Activated CD4-positive, alpha-beta T cell treated with anti-CD3 and anti-CD28 coated beads, Interleukin-2, amount 10 ng/mL, durations not matched to agents 7 days and 5 days (primary cell): ENCODE data around the gene CCDC191. TPM values are rescaled to one million over a fixed set of nuclear protein-coding genes. Genes with fewer than 3 reads are reported as not detected.

Experiments used
- CTCF ChIA-PET: fragments of 350-600 bp; sonication (Branson Sonifier 250); formaldehyde crosslinking; loops from one replicate; lab custom pipeline; 2021; ENCODE audit warnings: antibody characterized with exemption; lab: Charles Lee
- POLR2A ChIA-PET: fragments of 350-600 bp; sonication (Branson Sonifier 250); formaldehyde crosslinking; loops from one replicate; lab custom pipeline; 2021; ENCODE audit warnings: antibody characterized with exemption; lab: Charles Lee
- DNase-seq: peaks from one replicate; pipeline ENCODE4 v3.0.0-alpha.2; 2020
- H3K27ac Mint-ChIP-seq: one replicate; pipeline ENCODE4 v1.8.0; 2021; ENCODE audit warnings: mild to moderate bottlenecking, moderate library complexity, mixed read lengths
- H3K27me3 Mint-ChIP-seq: one replicate; pipeline ENCODE4 v1.8.0; 2021; ENCODE audit warnings: mixed read lengths
- H3K36me3 Mint-ChIP-seq: one replicate; pipeline ENCODE4 v1.8.0; 2021; ENCODE audit warnings: low read depth, mixed read lengths
- H3K4me1 Mint-ChIP-seq: one replicate; pipeline ENCODE4 v1.8.0; 2021; ENCODE audit warnings: mixed read lengths
- H3K4me3 Mint-ChIP-seq: one replicate; pipeline ENCODE4 v1.8.0; 2021; ENCODE audit warnings: mild to moderate bottlenecking, moderate library complexity, mixed read lengths
- H3K9me3 Mint-ChIP-seq: one replicate; pipeline ENCODE4 v1.8.0; 2021; ENCODE audit warnings: mixed read lengths
- total RNA-seq, 2 experiments: library from RNA; stranded (reverse); gene quantifications; one replicate each; pipeline ENCODE4 v1.2.3, GENCODE V29; 2021

Gene CCDC191
- total RNA-seq, 2 experiments from 2014 or later, result 2.9 to 3.2 TPM

- peaks cover 49% of the 10 kb centered on the region for H3K27me3 Mint-ChIP-seq
- no peak for DNase-seq
- H3K27ac Mint-ChIP-seq, result no peak overlapping the region
- no peaks in the 10 kb centered on the region for H3K36me3 Mint-ChIP-seq
- no peaks in the 10 kb centered on the region for H3K9me3 Mint-ChIP-seq
- H3K4me1 Mint-ChIP-seq, result peaks cover 14% of the 10 kb centered on the region
- H3K4me3 Mint-ChIP-seq, result peak overlapping the region; percentile 78
- CTCF ChIA-PET, result no interaction called here
- POLR2A ChIA-PET, result no interaction called here
These were observed 109.5 kb downstream of the CCDC191 start for GRCh38 chr3:113946831-113947230.

- CTCF ChIA-PET, result no interaction called here
These were observed 128.8 kb downstream of the CCDC191 start for GRCh38 chr3:113927556-113927955.

GRCh38 chr3:113914646-113915045, 141.7 kb downstream of the CCDC191 start:
- Mint-ChIP-seq H3K36me3 (no peaks in the 10 kb centered on the region), H3K4me1 (peaks cover 9% of the 10 kb centered on the region), H3K27me3 (no peaks in the 10 kb centered on the region), H3K27ac (no peak overlapping the region), H3K4me3 (no peak overlapping the region), H3K9me3 (no peaks in the 10 kb centered on the region)
- CTCF ChIA-PET, result no interaction called here
- DNase-seq, result no peak
- POLR2A ChIA-PET, result no interaction called here

More at GRCh38 chr3:113927556-113927955, 128.8 kb downstream of the CCDC191 start:
- H3K4me1 Mint-ChIP-seq, result peaks cover 2% of the 10 kb centered on the region
- H3K27ac Mint-ChIP-seq, result no peak overlapping the region
- H3K27me3 Mint-ChIP-seq, result peaks cover 38% of the 10 kb centered on the region
- POLR2A ChIA-PET, result interaction anchor here (0.6 kb wide), 1 partner anchor 337 kb away, joined by 3 read pairs; no protein-coding TSS in a partner anchor
- H3K9me3 Mint-ChIP-seq, result peaks cover 24% of the 10 kb centered on the region
- H3K4me3 Mint-ChIP-seq, result no peak overlapping the region
- H3K36me3 Mint-ChIP-seq, result peaks cover 12% of the 10 kb centered on the region
- DNase-seq, result no peak

Other genes starting within 250 kb of the CCDC191 start
- gene GRAMD1C, start 217.7 kb downstream of the CCDC191 start, total RNA-seq, result under 1 TPM; 0.29 to 0.35 TPM
- gene ZDHHC23, start 108.5 kb downstream of the CCDC191 start, total RNA-seq, result 1 to 10 TPM; 2.8 to 3.3 TPM
- gene QTRT2, start 211 bp upstream of the CCDC191 start, total RNA-seq, result 10 to 100 TPM; 28.7 to 38.3 TPM
- gene DRD3, start 122.5 kb upstream of the CCDC191 start, total RNA-seq, result not detected
- gene ZNF80, start 181.1 kb upstream of the CCDC191 start, total RNA-seq, result under 1 TPM; 0.10 TPM
- gene TIGIT, start 237.5 kb upstream of the CCDC191 start, total RNA-seq, result 1 to 10 TPM; 5.7 to 7.0 TPM